ENCODE results near the gene TIMM13. TPM values are rescaled to one million over a fixed set of nuclear protein-coding genes. Genes with fewer than 3 reads are reported as not detected.

The TIMM13 gene
- 10 to 100 TPM; 52.0 to 52.3 TPM for total RNA-seq

- intact Hi-C loops (cut with DNase I), result no loop called here
- Histone ChIP-seq H3K4me3 (peak within 1 kb of the TSS; percentile 92), H3K4me1 (replicated peaks) (peaks cover 15% of the 10 kb centered on the region), H3K36me3 (peaks cover 0 to 3% of the 10 kb centered on the region in 2 donors), H3K27ac (peak within 1 kb of the TSS; percentile 97 to 99), H3K9me3 (no peaks in the 10 kb centered on the region), H3K27me3 (replicated peaks; ENCODE audit: insufficient read depth) (no peaks in the 10 kb centered on the region)
- DNase-seq (ENCODE audit: low spot score), result peak; percentile 94
- TF ChIP-seq POLR2AphosphoS5 (IDR thresholded peaks at IDR 0.05) (peak; percentile 94), CTCF (IDR thresholded peaks at IDR 0.05) (peak in 1 of 4 experiments; percentile 19), POLR2A (IDR thresholded peaks at IDR 0.05) (peak; percentile 79)
- 1% methylated on average over 50 of the region's 77 CpGs for WGBS
Observed at GRCh38 chr19:2427429-2428320, at the start of gene TIMM13. Gene TIMM13 (minus strand): TSS chr19:2427586. CDS start chr19:2427533, 53 bp downstream.

- TF ChIP-seq POLR2A (IDR thresholded peaks at IDR 0.05) (no peak), CTCF (IDR thresholded peaks at IDR 0.05) (peak in 1 of 4 experiments; percentile 7)
- H3K27me3 ChIP-seq (replicated peaks; ENCODE audit: insufficient read depth), result no peaks in the 10 kb centered on the region
- peak overlapping the region; percentile 96 to 99 for H3K27ac ChIP-seq
- no peaks in the 10 kb centered on the region for H3K4me1 ChIP-seq (replicated peaks)
- H3K9me3 ChIP-seq, result no peaks in the 10 kb centered on the region
- no peaks in the 10 kb centered on the region for H3K36me3 ChIP-seq
- peak overlapping the region; percentile 89 for H3K4me3 ChIP-seq
- intact Hi-C loops (cut with DNase I), result loop anchor here (2.0 to 10.0 kb wide), 2 partner anchors 66 to 268 kb away; partner anchors contain the start of gene SLC39A3
- WGBS, result 1% methylated on average over 30 of the region's 42 CpGs
- no peak for DNase-seq (ENCODE audit: low spot score)
Observed at GRCh38 chr19:2476451-2477140, 49.2 kb upstream of the TIMM13 start.

- no peaks in the 10 kb centered on the region for H3K4me1 ChIP-seq (replicated peaks)
- peak; percentile 100 for TF ChIP-seq POLR2A (IDR thresholded peaks at IDR 0.05)
- peak in 1 of 4 experiments; percentile 42 for TF ChIP-seq CTCF (IDR thresholded peaks at IDR 0.05)
- peak; percentile 100 for TF ChIP-seq POLR2AphosphoS5 (IDR thresholded peaks at IDR 0.05)
- WGBS, result under 1% methylated on average over 62 of the region's 70 CpGs
- intact Hi-C loops (cut with DNase I), result loop anchor here (2.0 to 10.0 kb wide), 2 partner anchors 67 to 269 kb away; partner anchors contain the start of gene SLC39A3
- H3K9me3 ChIP-seq, result no peaks in the 10 kb centered on the region
- H3K4me3 ChIP-seq, result peak within 1 kb of the TSS; percentile 89
- peak; percentile 98 for DNase-seq (ENCODE audit: low spot score)
- H3K27me3 ChIP-seq (replicated peaks; ENCODE audit: insufficient read depth), result no peaks in the 10 kb centered on the region
- peak within 1 kb of the TSS; percentile 96 to 99 for H3K27ac ChIP-seq
- no peaks in the 10 kb centered on the region for H3K36me3 ChIP-seq
Observed at GRCh38 chr19:2475702-2476450, 48.5 kb upstream of the TIMM13 start, which contains the start of gene GADD45B. Gene GADD45B (plus strand): TSS chr19:2476127. CDS start chr19:2476359, 232 bp downstream.

GRCh38 chr19:2475018-2475701, 47.8 kb upstream of the TIMM13 start:
- Histone ChIP-seq H3K27me3 (replicated peaks; ENCODE audit: insufficient read depth) (no peaks in the 10 kb centered on the region), H3K9me3 (no peaks in the 10 kb centered on the region), H3K36me3 (no peaks in the 10 kb centered on the region), H3K4me1 (replicated peaks) (no peaks in the 10 kb centered on the region), H3K4me3 (peak overlapping the region; percentile 89), H3K27ac (peak overlapping the region; percentile 78 to 96)
- TF ChIP-seq CTCF (IDR thresholded peaks at IDR 0.05), result no peak
- no peak for TF ChIP-seq POLR2AphosphoS5 (IDR thresholded peaks at IDR 0.05)
- no peak for TF ChIP-seq POLR2A (IDR thresholded peaks at IDR 0.05)
- DNase-seq (ENCODE audit: low spot score), result peak; percentile 41
- intact Hi-C loops (cut with DNase I), result loop anchor here (10.0 kb wide), 1 partner anchor 270 kb away; the partner anchor contains the start of gene SLC39A3
- WGBS, result under 1% methylated on average over 44 of the region's 45 CpGs
